Activated CD8-positive, alpha-beta memory T cell treated with anti-CD3 and anti-CD28 coated beads, Interleukin-2, amount 50 U/mL, for 1 hour (primary cell): ENCODE results near the gene ECSCR.
"Not testable (repeated sequence)": the region's sequence is repeated elsewhere in the genome, so short reads cannot be mapped to it uniquely, and the experiment has no call there.

ENCODE experiments used
- DNase-seq: peaks from one replicate; pipeline ENCODE4 v3.0.0-alpha.2; 2020; ENCODE audit errors: extremely low read depth

Gene ECSCR

DNA sequence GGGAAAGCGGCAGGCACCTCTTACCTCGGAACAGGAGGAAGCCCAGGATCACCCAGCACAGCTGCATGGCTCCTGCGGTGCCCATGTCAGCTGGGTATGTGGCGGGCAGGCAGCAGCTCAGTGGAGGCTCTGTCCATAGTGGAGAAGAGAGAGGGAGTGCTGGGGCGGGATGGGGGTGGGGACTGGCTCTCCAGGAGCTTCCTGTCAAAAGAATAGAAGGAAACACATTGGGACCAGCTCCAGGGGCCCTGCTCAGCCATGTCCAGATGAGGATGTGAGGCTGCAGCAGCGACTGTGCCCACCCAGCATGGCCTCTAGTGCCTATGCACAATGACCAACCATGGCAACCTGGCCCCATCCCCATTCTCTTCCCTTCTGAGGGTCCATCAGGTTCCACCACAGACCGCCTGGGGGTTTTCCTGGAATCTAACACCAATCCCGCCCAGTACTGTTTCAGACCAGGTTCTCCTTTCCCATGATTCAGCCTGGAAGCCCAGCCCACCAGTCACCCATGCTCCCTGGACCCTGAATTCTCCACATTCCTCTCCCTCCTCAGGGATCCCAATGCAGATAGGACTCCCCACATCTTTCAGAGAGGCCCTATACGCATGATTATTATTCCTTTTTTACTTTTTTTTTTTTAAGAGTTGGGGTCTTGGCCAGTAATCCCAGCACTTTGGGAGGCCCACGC lies at the start of gene ECSCR:
Gene ECSCR, minus strand, starts transcription at position 158 of the 691 bp plus-strand sequence. Its CDS starts 73 bp downstream, at position 85.
- no peak for DNase-seq

DNA sequence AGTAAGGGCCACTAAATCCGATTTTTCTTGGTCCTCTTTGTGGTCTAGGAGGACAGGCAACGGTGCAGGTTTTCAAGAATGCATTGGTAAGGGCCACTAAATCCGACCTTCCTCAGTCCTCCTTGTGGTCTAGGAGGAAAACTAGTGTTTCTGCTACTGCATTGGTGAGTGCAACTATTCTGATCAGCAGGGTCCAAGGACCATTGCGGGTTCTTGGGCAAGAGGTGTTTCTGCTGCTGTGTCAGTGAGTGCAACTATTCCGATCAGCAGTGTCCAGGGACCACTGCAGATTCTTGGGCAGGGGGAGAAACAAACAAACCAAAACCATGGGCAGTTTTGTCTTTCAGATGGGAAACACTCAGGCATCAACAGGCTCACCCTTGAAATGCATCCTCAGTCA lies 42.2 kb upstream of the ECSCR start:
- DNase-seq, result not testable (repeated sequence)

GRCh38 chr5:139503879-139504278 lies 41.3 kb upstream of the ECSCR start:
- DNase-seq, result not testable (repeated sequence)

GRCh38 chr5:139503036-139503817 lies 40.7 kb upstream of the ECSCR start:
- not testable (repeated sequence) for DNase-seq

- DNase-seq, result no peak
Measured at GRCh38 chr5:139501381-139501780, 38.8 kb upstream of the ECSCR start.

GRCh38 chr5:139495638-139496435 lies 33.3 kb upstream of the ECSCR start:
- DNase-seq, result no peak

- DNase-seq, result no peak
Measured at GRCh38 chr5:139494832-139495231, 32.3 kb upstream of the ECSCR start.

GRCh38 chr5:139494256-139494655 lies 31.7 kb upstream of the ECSCR start:
- DNase-seq, result no peak

- DNase-seq, result no peak
Measured at GRCh38 chr5:139492700-139493192, 30.2 kb upstream of the ECSCR start.

GRCh38 chr5:139488260-139488659 lies 25.7 kb upstream of the ECSCR start:
- no peak for DNase-seq

DNA sequence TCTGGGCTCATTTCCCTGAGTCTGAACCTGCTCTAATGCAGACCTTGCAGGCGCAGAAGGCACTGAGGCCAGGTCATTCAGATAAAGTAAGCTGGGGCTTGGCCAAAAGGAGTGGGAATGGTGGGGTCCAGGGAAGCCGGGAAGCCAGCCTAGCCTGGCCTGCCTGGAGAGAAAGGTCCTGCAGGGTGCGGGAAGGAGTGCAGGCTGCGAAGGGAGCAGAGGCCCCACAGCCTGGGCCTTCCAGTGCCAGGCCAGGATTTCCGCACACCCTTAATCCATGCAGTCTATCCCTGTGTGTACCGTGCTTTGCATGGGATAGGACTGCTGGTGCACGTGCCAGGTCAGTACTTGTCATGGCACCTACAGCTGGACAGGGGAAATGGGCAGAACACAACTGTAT lies 23.7 kb upstream of the ECSCR start:
- DNase-seq, result no peak

DNA sequence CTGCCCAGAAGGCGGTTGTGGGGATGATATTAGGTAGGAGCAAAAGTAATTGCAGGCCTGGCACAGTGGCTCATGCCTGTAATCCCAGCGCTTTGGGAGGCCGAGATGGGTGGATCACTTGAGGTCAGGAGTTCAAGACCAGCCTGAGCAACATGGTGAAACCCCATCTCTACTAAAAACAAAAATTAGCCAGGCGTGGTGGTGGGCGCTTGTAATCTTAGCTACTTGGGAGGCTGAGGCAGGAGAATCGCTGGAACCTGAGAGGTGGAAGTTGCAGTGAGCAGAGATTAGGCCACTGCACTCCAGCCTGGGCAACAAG lies 20.3 kb upstream of the ECSCR start:
- DNase-seq, result not testable (repeated sequence)

GRCh38 chr5:139482050-139482889 lies 19.7 kb upstream of the ECSCR start, which contains the start of gene STING1:
Gene STING1, minus strand, starts transcription at chr5:139482758. Its CDS starts 1,054 bp downstream, at chr5:139481704.
- no peak for DNase-seq

- DNase-seq, result no peak
Measured at GRCh38 chr5:139481580-139482049, 19.1 kb upstream of the ECSCR start.

- no peak for DNase-seq
Measured at GRCh38 chr5:139481122-139481533, 18.6 kb upstream of the ECSCR start.

- DNase-seq, result not testable (repeated sequence)
Measured at GRCh38 chr5:139479729-139480128, 17.2 kb upstream of the ECSCR start.

- DNase-seq, result not testable (repeated sequence)
Measured at GRCh38 chr5:139478657-139479423, 16.3 kb upstream of the ECSCR start.

- DNase-seq, result no peak
Measured at GRCh38 chr5:139475865-139476617, 13.5 kb upstream of the ECSCR start.
